ENCODE results near the gene MAN1A1.

DNA sequence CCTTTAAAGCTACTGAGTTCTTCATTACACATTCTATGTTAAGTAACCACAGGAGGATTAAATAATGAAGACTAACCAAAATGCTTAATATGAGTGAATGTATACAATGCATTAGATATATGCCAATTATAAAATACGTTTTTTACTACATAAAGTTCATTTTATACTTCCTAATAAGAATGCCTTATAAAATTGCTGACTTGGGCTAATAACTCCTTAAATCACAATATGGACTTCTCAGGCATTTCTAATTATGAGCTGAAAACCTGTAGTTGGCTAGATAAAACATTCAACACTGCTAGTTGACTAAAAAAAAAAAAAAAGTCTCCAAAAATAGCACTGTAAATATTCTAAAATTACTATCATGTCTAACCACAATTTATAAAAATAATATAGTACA is 11.8 kb downstream of the MAN1A1 start:
- TF ChIP-seq, protein P1, sequence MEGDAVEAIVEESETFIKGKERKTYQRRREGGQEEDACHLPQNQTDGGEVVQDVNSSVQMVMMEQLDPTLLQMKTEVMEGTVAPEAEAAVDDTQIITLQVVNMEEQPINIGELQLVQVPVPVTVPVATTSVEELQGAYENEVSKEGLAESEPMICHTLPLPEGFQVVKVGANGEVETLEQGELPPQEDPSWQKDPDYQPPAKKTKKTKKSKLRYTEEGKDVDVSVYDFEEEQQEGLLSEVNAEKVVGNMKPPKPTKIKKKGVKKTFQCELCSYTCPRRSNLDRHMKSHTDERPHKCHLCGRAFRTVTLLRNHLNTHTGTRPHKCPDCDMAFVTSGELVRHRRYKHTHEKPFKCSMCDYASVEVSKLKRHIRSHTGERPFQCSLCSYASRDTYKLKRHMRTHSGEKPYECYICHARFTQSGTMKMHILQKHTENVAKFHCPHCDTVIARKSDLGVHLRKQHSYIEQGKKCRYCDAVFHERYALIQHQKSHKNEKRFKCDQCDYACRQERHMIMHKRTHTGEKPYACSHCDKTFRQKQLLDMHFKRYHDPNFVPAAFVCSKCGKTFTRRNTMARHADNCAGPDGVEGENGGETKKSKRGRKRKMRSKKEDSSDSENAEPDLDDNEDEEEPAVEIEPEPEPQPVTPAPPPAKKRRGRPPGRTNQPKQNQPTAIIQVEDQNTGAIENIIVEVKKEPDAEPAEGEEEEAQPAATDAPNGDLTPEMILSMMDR (IDR thresholded peaks at IDR 0.05): no peak
- TF ChIP-seq POLR2A (IDR thresholded peaks at IDR 0.05): no peak

Data from esophagus squamous epithelium (tissue), 4 donors.